ENCODE data around the gene PYGO1.

DNA sequence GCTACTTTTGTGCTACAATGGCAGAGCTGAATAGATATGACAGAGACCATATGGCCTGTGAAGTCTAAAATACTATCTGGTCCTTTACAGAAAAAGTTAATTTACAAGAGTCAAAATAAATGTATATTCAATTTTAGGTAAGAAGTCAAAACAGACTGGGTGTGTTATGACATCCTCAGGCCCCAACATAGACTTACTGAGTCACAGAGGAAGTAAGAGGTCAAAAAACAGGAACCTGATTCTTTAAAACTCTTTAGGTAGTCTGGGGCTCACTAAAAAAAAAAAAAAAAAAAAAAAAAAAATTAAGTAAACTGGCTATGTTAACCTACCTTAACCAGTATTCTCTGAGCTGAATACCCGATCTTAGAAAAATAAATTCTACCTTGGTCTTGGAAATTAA, 93.2 kb downstream of the PYGO1 start:
- TF ChIP-seq, protein P1, sequence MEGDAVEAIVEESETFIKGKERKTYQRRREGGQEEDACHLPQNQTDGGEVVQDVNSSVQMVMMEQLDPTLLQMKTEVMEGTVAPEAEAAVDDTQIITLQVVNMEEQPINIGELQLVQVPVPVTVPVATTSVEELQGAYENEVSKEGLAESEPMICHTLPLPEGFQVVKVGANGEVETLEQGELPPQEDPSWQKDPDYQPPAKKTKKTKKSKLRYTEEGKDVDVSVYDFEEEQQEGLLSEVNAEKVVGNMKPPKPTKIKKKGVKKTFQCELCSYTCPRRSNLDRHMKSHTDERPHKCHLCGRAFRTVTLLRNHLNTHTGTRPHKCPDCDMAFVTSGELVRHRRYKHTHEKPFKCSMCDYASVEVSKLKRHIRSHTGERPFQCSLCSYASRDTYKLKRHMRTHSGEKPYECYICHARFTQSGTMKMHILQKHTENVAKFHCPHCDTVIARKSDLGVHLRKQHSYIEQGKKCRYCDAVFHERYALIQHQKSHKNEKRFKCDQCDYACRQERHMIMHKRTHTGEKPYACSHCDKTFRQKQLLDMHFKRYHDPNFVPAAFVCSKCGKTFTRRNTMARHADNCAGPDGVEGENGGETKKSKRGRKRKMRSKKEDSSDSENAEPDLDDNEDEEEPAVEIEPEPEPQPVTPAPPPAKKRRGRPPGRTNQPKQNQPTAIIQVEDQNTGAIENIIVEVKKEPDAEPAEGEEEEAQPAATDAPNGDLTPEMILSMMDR (IDR thresholded peaks at IDR 0.05; ENCODE audit: control extremely low read depth in 1 of 3, insufficient read depth in 1 of 3, low read depth in 1 of 3, low read length in 3 of 3) = no peak
- TF ChIP-seq CBX8 (IDR thresholded peaks at IDR 0.05; ENCODE audit: borderline replicate concordance, low read depth, low read length) (no peak), EZH2 (IDR thresholded peaks at IDR 0.05; ENCODE audit: low read depth, low read length, severe bottlenecking) (no peak), TAF1 (IDR thresholded peaks at IDR 0.05; ENCODE audit: low read depth, low read length) (no peak)
